B cell (primary cell): ENCODE measurements around the gene PDZD11. TPM values are rescaled to one million over a fixed set of nuclear protein-coding genes. Genes with fewer than 3 reads are reported as not detected.

Experiments
- ATAC-seq: fragments of 200-7000 bp; cut with Tn5 transposase; one replicate; pipeline ENCODE4 v1.10.0; 2021; ENCODE audit warnings: low read depth, mild to moderate bottlenecking, moderate number of reproducible peaks, moderate library complexity
- CTCF ChIA-PET: fragments of 350-600 bp; sonication (Branson Sonifier 250); formaldehyde crosslinking; loops from one replicate; lab custom pipeline; 2021; ENCODE audit warnings: antibody characterized with exemption, inconsistent platforms; lab: Charles Lee
- POLR2A ChIA-PET: fragments of 350-600 bp; sonication (Branson Sonifier 250); formaldehyde crosslinking; loops from one replicate; lab custom pipeline; 2021; ENCODE audit warnings: antibody characterized with exemption; lab: Charles Lee
- DNase-seq: peaks from one replicate; pipeline ENCODE4 v3.0.0; 2013
- H2AFZ ChIP-seq: 2 replicates; pipeline ENCODE4 v1.6.1; 2012; ENCODE audit warnings: mild to moderate bottlenecking, low read depth, low read length; ENCODE audit not compliant: insufficient read depth, poor library complexity, severe bottlenecking
- H3K27ac ChIP-seq, 2 donors: 1 replicate in 1 of 2; 2 replicates in 1 of 2; pipeline ENCODE4 v1.5.1; 2012 to 2013; ENCODE audit warnings: low read length in 2 of 2, mild to moderate bottlenecking in 2 of 2, moderate library complexity in 1 of 2
- H3K27me3 ChIP-seq, 4 experiments: fragments of 200-600 bp in 1 of 4; sonication (generic) in 1 of 4; replicated peaks in 1 of 4; 1 replicate in 2 of 4; 2 replicates in 2 of 4; pipeline versions ENCODE4 v1.6.1 to v1.7.0; 2013 to 2016; ENCODE audit warnings: low read length in 3 of 4, mild to moderate bottlenecking in 2 of 4, mixed read lengths in 1 of 4, moderate library complexity in 1 of 4; ENCODE audit not compliant: insufficient read depth in 4 of 4, control insufficient read depth in 3 of 4; ENCODE audit errors: control extremely low read depth in 1 of 4
- H3K36me3 ChIP-seq, 2 experiments: replicated peaks in 1 of 2; 1 replicate in 1 of 2; 2 replicates in 1 of 2; pipeline versions ENCODE4 v1.6.1 to v1.7.1; 2013; ENCODE audit warnings: low read length in 1 of 2; ENCODE audit not compliant: insufficient read depth in 2 of 2, control insufficient read depth in 1 of 2; ENCODE audit errors: control extremely low read depth in 1 of 2, extremely low read depth in 1 of 2
- H3K4me1 ChIP-seq, 2 donors: fragments of 200-600 bp in 1 of 2; sonication (generic) in 1 of 2; 1 replicate in 1 of 2; 2 replicates in 1 of 2; pipeline versions ENCODE4 v1.5.1 to v1.6.1; 2013 to 2017; ENCODE audit warnings: low read length in 2 of 2; ENCODE audit not compliant: control insufficient read depth in 2 of 2, insufficient read depth in 2 of 2
- H3K4me2 ChIP-seq: replicated peaks from 2 replicates; pipeline ENCODE3; 2012; ENCODE audit warnings: mild to moderate bottlenecking, low read depth, low read length; ENCODE audit not compliant: poor library complexity, severe bottlenecking
- H3K4me3 ChIP-seq, 5 experiments: fragments of 200-600 bp in 1 of 5; sonication (generic) in 1 of 5; 1 replicate in 3 of 5; 2 replicates in 2 of 5; pipeline versions ENCODE4 v1.5.1 to v1.7.0; 2011 to 2016; ENCODE audit warnings: low read length in 4 of 5, mild to moderate bottlenecking in 4 of 5, low read depth in 2 of 5, control low read depth in 1 of 5, moderate library complexity in 1 of 5; ENCODE audit not compliant: insufficient read depth in 1 of 5; ENCODE audit errors: control extremely low read depth in 1 of 5, extremely low read depth in 1 of 5
- H3K79me2 ChIP-seq: fragments of 200-600 bp; sonication (generic); one replicate; pipeline ENCODE4 v1.6.0; 2016; ENCODE audit warnings: low read length; ENCODE audit not compliant: control insufficient read depth, insufficient read depth
- H3K9ac ChIP-seq: fragments of 200-600 bp; sonication (generic); 2 replicates; pipeline ENCODE4 v1.6.1; 2017; ENCODE audit warnings: mild to moderate bottlenecking, low read length, moderate library complexity
- H3K9me3 ChIP-seq, 3 donors: one replicate each; pipeline versions ENCODE4 v1.6.1 to v1.7.1; 2013; ENCODE audit warnings: low read length in 2 of 3; ENCODE audit not compliant: control insufficient read depth in 2 of 3, insufficient read depth in 1 of 3; ENCODE audit errors: control extremely low read depth in 1 of 3
- H4K20me1 ChIP-seq: 2 replicates; pipeline ENCODE4 v1.6.0; 2012; ENCODE audit warnings: mild to moderate bottlenecking, low read length; ENCODE audit not compliant: insufficient read depth, control insufficient read depth, poor library complexity, severe bottlenecking
- H3K27ac Mint-ChIP-seq: one replicate; pipeline ENCODE4 v1.8.0; 2021; ENCODE audit warnings: mixed read lengths
- H3K27me3 Mint-ChIP-seq: one replicate; pipeline ENCODE4 v1.8.0; 2021; ENCODE audit warnings: mixed read lengths
- H3K4me1 Mint-ChIP-seq: one replicate; pipeline ENCODE4 v1.8.0; 2021; ENCODE audit warnings: mixed read lengths
- H3K4me3 Mint-ChIP-seq: one replicate; pipeline ENCODE4 v1.8.0; 2021; ENCODE audit warnings: mixed read lengths
- H3K9me3 Mint-ChIP-seq: one replicate; pipeline ENCODE4 v1.8.0; 2022; ENCODE audit warnings: mixed read lengths; ENCODE audit not compliant: insufficient read depth
- EZH2 ChIP-seq: IDR thresholded peaks from 2 replicates; pipeline ENCODE4 v1.6.1; 2012; ENCODE audit warnings: borderline replicate concordance, low read depth, mild to moderate bottlenecking, moderate library complexity, low read length; ENCODE audit not compliant: insufficient read depth, poor library complexity, severe bottlenecking
- WGBS: methylation state at CpG from one replicate; pipeline ENCODE4 v1.1.5; 2013; ENCODE audit warnings: missing lambda C conversion rate; ENCODE audit not compliant: insufficient coverage; 5-methylcytosine and 5-hydroxymethylcytosine counted together
- intact Hi-C: fragments of 100-400 bp; cut with micrococcal nuclease; formaldehyde crosslinking; loops from one replicate; pipeline ENCODE4 v1.10.0; 2022
- polyA plus RNA-seq: library from polyadenylated mRNA; depleted of rRNA; stranded (reverse); fragments of >200 nt; gene quantifications from 2 replicates; pipeline ENCODE4 v1.2.3, GENCODE V29; 2012
- total RNA-seq, 2 donors: library from RNA; stranded (reverse); fragments of 120-200 nt in 1 of 2; gene quantifications; 1 replicate in 1 of 2; 2 replicates in 1 of 2; pipeline versions ENCODE4 v1.2.3 to v1.2.4, GENCODE V29; 2013 to 2022
- TF ChIP-seq, protein P1 (sequence below): fragments of 200-600 bp; IDR thresholded peaks from one replicate; pipeline ENCODE4 v1.8.0; 2022; ENCODE audit warnings: antibody characterized with exemption, mild to moderate bottlenecking

PDZD11 gene
- total and polyA plus RNA-seq, 2 donors (not counting 1 experiment from before 2014, with no cell fraction given), result 13.8 to 16.3 TPM

DNA sequence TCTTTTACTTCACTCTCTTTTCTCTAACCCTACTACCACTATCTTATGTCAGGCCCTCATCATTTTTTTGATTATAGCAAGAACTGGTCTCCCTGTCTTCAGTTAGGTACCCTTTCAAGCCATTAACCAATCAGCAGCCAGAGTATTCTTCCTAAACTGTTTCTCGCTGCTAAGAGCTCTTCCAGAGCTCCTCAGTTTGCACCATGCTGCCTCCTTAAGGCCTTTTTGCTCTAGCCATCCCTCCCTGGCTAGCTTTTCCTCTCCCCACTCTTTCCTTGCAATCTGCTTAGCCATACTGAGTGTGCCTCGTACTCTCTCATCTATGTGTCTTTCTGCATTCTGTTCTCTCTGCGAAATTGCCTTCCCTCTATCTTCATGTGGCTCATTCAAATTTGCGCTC, 33.1 kb upstream of the PDZD11 start:
- Mint-ChIP-seq H3K4me1 (no peaks in the 10 kb centered on the region), H3K4me3 (no peak overlapping the region), H3K27ac (no peak overlapping the region), H3K27me3 (no peaks in the 10 kb centered on the region), H3K9me3 (no peaks in the 10 kb centered on the region)
- no peaks in the 10 kb centered on the region for H3K79me2 ChIP-seq
- no peaks in the 10 kb centered on the region for H3K9me3 ChIP-seq
- H2AFZ ChIP-seq, result no peak overlapping the region
- ChIA-PET CTCF (no interaction called here), POLR2A (no interaction called here)
- H3K27ac ChIP-seq, result no peak overlapping the region
- H3K27me3 ChIP-seq, result no peaks in the 10 kb centered on the region
- no peak overlapping the region for H3K9ac ChIP-seq
- intact Hi-C loops, result no loop called here
- no peak overlapping the region for H3K4me2 ChIP-seq
- DNase-seq, result no peak
- no peak overlapping the region for H3K4me3 ChIP-seq
- ATAC-seq, result no peak
- no peak for TF ChIP-seq EZH2
- TF ChIP-seq, protein P1, sequence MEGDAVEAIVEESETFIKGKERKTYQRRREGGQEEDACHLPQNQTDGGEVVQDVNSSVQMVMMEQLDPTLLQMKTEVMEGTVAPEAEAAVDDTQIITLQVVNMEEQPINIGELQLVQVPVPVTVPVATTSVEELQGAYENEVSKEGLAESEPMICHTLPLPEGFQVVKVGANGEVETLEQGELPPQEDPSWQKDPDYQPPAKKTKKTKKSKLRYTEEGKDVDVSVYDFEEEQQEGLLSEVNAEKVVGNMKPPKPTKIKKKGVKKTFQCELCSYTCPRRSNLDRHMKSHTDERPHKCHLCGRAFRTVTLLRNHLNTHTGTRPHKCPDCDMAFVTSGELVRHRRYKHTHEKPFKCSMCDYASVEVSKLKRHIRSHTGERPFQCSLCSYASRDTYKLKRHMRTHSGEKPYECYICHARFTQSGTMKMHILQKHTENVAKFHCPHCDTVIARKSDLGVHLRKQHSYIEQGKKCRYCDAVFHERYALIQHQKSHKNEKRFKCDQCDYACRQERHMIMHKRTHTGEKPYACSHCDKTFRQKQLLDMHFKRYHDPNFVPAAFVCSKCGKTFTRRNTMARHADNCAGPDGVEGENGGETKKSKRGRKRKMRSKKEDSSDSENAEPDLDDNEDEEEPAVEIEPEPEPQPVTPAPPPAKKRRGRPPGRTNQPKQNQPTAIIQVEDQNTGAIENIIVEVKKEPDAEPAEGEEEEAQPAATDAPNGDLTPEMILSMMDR, result no peak
- H3K36me3 ChIP-seq, result no peaks in the 10 kb centered on the region
- WGBS, result 100% methylated on average over 4 of the region's 4 CpGs
- H3K4me1 ChIP-seq, result no peaks in the 10 kb centered on the region
- H4K20me1 ChIP-seq, result no peaks in the 10 kb centered on the region

DNA sequence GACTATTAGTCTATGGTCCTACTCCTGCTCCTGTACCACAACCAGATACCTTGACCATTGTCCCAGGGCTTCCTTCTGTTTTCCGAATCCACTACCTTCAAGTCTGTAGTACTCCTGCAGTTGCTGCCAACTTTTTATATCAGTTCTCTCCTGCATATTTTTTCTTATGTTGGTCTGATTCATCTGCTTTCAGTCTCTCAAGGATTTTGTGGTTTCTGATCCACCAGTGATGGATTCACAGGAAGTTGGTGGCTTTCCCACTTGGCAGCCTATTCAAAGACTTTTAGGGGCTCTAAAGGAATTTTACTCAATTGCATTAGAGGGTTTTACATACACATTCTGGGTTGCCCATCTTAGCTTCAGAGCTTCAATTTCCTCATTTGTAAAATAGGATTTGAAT, 23.8 kb upstream of the PDZD11 start:
- POLR2A ChIA-PET, result no interaction called here
- H3K79me2 ChIP-seq, result no peaks in the 10 kb centered on the region
- intact Hi-C loops, result no loop called here

More for the DNA sequence above, 23.8 kb upstream of the PDZD11 start:
- H4K20me1 ChIP-seq, result no peaks in the 10 kb centered on the region
- H2AFZ ChIP-seq, result no peak overlapping the region
- no peak for DNase-seq
- H3K27ac Mint-ChIP-seq, result no peak overlapping the region
- ATAC-seq, result no peak
- H3K4me3 ChIP-seq, result no peak overlapping the region
- H3K9me3 Mint-ChIP-seq, result no peaks in the 10 kb centered on the region
- peaks cover 0 to 3% (median 0%) of the 10 kb centered on the region in 3 donors for H3K9me3 ChIP-seq
- no peak overlapping the region for H3K4me2 ChIP-seq
- CTCF ChIA-PET, result no interaction called here
- H3K4me3 Mint-ChIP-seq, result no peak overlapping the region
- TF ChIP-seq EZH2, result no peak
- TF ChIP-seq, protein P1, result no peak
- no peaks in the 10 kb centered on the region for H3K4me1 Mint-ChIP-seq
- H3K27me3 Mint-ChIP-seq, result no peaks in the 10 kb centered on the region
- no peaks in the 10 kb centered on the region for H3K27me3 ChIP-seq
- H3K9ac ChIP-seq, result no peak overlapping the region
- no CpG with 5 or more reads among the region's 1 CpG for WGBS
- H3K27ac ChIP-seq, result no peak overlapping the region
- no peaks in the 10 kb centered on the region for H3K36me3 ChIP-seq
- no peaks in the 10 kb centered on the region for H3K4me1 ChIP-seq
